CD4-positive, alpha-beta T cell treated with Interferon alpha-2 for 1 hour (primary cell): ENCODE measurements around the gene PTPRN2.

ENCODE experiments used
- DNase-seq, 2 donors: peaks; one replicate each; pipeline ENCODE4 v3.0.0-alpha.2; 2020 to 2022

Gene PTPRN2

DNA sequence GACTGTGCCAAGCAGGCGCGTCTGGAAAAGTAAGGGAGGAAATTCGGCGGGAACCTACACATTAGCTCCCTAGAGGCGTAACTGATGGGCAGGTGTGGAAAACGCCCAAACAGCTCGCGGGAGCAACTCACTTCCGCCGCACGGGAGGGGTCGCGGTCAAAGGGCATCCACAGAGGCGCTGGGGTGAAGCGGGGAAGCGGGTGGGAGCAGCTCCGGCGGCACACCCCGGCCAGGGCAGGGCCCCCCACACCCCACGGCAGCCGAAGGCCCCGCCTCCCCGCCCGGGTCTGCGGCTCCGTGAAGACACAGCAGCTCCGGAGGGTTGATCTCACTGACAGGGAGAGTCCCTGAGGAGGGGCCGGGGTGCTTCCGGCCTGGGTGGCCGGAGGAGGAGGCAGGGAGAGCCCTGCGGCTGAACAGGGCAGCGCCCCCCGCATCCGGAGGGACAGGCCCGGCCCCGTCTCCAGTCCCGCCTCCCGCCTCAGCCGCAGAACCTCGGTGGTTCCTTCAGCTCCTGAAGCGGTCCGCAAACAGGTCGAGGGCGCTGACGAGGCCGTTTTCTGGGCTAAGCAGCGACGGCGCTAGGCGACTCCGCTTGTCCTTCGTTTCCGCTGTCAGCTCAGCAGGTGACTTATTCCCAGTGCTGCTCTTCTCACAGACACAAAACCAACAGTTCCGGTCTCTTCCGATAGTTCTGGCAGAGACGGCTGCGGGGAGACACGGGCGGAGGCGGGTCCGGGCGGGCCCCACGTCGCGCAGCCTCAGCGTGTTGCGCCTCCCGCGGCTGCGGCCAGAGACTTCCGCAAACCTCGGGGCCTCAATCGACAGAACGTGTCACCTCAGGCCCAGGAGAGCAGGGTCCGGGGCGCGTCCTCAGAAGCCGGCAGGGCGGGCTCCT, 974.7 kb downstream of the PTPRN2 start:
- peak; percentile 66 to 72 for DNase-seq

DNA sequence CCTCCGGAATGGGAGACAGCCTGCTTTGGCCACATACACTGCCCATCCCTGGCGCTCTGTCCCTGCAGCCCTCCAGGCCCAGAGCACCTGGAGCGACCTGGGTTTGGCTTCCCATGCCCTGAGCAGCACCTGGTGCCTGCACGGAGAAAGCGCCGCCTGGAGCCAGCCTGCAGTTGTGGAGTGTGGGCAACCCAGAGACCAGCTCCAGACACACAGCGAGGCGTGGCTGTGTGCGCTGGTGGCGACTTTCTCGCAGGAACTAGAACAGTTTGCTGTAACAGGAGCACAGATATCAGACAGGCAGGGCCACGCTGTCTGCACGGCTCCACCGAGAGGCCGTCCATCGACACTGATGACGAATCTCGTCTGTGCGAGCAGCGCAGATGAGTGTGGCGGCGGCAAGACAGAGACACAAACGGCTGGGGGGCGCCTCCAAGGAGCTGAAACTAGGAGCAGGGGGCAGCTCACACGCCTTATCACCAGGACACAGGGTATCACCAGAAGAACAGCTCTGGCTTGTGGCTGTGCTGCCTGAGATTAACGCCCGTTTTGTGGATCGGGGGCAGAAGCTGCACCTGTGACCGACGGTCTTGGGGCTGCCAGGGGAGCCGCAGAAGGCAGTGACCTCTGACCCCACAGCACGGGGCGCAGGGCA, 975.5 kb downstream of the PTPRN2 start:
- DNase-seq = no peak

DNA sequence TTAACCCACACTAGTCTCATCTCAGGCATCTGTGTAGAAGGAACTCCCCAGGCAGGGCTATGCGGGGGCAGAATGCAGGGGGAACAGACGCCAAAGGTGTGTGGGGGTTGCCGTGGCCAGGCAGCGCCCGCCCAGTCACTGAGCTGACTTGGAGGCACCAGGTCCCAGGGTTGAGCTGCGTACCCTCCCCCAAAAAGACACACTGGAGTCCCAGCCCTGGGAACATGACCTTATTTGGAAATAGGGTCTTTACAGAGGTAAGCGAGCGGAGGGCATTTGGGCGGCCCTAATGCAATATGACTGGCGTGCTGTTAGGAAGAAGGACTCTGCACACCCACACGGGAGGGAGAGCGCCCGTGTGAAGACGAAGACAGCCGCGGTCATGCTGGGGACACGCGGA, 976.3 kb downstream of the PTPRN2 start:
- DNase-seq = no peak

DNA sequence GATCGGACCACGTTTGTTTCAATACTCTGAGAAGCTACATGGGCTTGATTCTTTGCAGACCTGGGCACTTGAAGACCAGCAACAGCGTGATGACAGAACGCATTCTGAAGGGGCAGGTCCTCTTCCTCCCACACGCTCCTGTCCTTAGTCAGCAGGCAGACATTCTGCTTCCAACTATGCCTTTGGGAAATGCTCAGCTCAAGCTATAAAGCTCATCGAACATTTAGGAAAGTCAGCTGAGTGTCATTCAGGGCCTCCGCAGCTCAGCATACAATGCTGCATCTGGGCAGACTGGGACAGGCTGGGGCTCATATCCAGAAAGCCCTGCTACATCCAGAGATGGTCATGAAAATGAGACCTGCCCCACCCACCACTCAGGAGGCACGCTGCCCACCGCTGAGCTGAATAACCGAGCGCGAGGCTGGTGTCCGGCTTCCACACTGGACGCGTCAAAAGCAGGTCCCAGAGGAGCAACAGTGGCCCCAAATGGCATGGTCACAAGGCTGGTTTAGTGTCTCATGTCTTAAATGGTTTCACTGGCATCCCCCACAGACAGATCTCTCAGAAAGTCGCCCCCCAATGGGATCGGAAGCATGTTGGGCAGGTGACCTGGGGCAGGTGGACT, 976.8 kb downstream of the PTPRN2 start:
- no peak for DNase-seq

DNA sequence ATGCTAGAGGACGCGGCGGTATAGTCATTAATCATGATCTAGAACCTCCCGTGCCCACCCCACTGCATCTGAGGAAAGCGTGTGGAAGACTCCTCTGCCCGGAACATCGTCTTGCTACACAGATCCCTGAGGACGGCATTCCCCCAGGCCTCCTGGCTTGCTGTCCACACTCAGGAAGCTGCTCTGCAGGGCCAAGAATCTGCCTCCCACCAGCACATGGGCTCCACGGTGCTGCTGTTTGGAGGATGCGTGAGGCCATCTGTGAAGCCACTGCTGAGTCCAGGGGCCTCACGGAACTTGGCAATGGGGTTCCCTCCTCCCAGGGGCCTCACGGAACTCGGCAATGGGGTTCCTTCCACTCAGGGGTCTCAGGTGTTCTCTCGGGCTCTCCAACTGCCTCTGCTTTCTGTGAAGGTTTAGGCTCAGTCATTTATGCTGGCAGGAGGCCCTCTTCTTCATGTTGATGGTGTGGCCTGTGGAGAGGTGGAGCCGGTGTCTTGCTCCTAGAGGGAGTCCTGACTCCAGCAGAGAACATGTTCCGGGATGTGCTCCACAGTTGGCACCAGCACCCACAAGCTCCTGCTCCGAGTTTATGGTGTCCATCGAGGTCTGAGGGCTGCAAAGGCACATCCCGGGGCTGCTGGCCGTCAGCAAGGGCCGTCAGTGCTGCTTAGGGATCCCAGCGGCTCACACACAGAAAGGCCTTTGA, 977.5 kb downstream of the PTPRN2 start:
- DNase-seq = no peak

DNA sequence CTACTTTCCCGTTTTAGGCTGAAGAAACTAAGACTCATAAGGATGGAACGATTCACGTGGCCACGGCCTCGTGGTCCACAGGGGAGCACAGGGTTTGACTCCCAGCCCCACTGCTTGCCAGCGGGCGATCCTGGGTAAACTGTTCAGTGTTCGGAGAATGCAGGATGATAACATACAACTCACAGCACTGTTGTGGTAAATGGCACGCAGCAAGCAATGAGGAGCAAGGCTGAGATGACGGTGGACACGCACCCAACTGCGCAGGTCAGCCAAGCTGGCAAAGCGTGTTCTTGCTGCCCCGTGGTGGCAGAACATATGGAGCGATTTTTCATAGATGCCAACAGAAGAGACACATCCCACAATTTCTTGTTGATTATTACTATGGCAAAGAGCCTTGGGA, 978.1 kb downstream of the PTPRN2 start:
- no peak for DNase-seq

DNA sequence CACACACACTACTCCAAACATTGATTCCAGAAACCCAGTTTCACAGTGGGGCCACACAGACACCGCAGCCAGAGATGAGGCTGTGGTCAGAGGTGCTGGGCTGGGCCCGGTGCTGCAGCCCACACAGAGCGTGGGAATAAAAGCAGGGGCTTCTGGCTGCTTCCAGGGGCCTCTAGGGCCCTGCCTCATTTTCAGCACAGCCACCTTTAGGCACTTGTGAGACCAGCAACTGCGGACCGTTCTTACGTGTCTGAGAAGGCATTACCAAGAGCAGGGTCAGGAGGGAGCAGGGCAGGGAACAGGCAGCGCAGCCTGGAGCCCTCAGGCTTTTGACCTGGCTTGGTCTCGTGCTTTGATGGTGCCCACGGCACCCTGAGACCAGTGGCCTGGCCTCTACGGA, 980.4 kb downstream of the PTPRN2 start:
- no peak for DNase-seq

DNA sequence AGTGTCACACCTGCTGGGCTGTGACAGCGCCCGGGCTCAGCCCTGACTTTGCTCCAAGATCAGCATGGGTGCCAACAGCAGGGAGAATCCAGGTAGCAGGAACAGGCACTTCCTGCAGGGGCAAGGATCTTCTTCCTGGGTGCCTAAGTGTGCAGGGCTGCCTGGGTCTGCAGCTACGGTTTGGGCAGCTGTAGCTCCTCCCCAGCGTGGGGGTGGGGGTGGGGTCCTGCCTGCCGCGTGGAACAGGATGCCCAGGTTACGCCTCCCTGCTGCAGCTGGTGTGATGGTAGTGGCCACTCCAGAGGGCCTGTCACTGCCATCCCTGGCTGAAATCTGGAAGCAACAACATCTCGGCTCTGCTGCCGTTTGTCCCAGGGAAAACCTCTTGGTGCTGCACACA, 981.5 kb downstream of the PTPRN2 start:
- no peak for DNase-seq

DNA sequence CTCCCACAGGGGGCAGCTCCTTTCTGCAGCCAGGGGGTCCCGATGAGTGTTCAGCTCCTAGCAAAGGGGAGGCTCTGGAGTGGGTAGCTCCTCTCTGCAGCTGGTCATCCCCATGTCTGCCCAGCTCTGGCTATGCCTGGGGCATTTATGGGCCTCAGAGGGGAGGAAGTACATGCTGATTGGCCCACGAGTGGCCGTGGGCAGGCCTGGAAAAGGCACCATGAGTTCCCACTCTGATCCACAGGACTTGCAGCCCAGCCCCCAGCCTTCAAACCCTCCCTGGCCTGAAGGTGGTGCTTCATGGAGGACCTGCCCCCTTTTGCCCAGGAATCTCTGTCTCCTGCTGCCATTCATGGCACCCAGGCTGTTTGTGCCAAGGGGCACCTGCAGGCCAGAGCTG, 982.0 kb downstream of the PTPRN2 start:
- no peak for DNase-seq

DNA sequence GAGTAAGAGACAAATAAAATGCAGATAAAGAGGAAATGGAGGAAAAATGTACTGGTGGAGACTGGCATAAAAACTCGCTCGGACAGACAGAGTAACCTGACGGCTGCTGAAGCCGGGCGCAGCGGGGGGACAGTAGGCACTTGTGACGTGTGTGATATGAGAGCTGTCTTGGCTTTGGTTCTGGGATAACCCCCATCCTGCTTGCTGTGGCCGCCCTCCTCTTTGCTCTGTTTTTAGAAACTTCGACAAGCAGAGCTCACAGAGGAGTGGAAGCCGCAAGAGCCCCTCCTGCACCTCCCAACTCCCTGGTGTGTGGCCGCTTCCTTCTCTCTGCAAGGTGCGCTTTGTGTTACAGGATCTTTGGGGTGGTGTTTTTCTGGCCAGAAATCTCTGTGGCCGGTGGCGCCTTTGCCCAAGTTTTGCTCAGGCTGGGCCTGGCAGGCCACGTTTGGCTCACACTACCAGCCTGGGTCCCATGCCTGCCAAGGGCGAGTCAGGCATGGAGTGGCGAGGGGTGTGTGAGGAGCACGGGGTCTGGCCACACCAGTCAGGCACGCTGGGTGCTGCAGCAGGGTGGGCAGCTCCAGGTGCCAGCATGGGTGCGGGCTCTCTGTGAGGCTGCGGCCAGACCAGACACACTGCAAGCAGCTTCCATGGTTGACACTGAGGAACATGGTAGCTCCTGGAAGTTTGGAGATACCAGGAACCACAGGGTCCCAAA, 982.8 kb downstream of the PTPRN2 start:
- no peak for DNase-seq

DNA sequence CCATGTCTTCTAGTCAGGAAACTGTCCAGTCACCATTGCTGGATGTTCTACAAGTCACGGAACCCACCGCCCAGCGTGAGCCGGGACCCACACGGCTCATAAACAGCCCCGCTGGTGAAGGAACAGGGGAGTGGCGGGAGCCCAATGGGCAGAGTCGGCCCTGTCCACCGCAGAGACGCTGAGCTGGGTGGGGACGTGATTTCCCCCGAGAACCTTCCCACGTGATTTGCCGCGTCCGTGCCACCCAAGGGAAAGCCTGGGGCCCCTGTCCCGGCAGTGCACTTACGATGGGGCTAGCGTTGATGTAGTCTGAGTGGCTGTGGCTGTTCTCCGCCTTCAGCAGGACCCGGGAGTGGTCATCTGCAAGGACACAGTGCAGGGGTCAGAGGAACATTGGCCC, 983.9 kb downstream of the PTPRN2 start:
- no peak for DNase-seq

DNA sequence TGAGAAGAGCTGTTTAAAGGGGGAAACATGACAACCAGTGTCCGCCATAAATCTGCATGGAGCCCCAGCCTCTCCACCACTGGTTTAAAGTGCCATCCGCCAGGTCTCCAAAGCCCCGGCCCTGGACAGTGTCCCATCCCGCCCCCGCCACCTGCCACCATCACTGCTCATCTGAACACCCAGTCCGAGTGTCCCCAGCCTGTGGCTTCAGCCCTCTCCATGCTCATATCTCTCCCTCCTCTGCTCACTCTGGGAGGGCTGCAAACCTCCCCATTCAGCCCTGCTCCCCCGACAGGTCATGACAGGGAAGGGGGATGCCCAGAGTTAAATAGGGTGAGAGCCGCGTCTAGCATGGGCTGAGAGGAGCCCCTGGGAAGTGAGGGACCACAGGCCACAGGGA, 984.6 kb downstream of the PTPRN2 start:
- DNase-seq = no peak

DNA sequence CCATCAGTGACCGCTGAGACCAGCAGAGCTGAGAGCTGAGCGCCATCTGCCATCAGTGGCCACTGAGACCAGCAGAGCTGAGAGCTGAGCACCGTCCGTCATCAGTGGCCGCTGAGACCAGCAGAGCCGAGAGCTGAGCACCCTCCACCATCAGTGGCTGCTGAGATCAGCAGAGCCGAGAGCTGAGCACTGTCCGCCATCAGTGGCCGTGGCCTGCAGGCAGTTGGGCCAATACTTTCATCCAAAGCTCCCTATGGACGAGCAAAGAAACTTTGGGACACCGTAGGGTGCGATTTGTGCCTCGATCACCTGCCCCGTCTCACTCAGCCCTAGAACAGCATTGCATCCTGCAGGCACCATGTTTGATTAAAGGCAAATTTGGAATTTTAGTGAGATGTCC, 985.0 kb downstream of the PTPRN2 start:
- no peak for DNase-seq

DNA sequence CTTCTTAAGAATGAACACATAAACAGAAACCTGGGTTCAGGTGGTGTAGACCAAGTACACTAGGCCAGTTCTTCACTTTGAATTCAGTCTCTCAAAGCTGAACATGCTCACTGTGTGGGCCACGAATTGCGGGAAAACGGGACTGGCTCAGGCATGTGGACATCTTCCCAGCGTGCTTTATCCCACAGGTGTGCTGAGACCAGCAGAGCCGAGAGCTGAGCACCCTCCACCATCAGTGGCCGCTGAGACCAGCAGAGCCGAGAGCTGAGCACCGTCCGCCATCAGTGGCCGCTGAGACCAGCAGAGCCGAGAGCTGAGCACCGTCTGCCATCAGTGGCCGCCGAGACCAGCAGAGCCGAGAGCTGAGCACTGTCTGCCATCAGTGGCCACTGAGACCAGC, 985.5 kb downstream of the PTPRN2 start:
- DNase-seq = no peak

DNA sequence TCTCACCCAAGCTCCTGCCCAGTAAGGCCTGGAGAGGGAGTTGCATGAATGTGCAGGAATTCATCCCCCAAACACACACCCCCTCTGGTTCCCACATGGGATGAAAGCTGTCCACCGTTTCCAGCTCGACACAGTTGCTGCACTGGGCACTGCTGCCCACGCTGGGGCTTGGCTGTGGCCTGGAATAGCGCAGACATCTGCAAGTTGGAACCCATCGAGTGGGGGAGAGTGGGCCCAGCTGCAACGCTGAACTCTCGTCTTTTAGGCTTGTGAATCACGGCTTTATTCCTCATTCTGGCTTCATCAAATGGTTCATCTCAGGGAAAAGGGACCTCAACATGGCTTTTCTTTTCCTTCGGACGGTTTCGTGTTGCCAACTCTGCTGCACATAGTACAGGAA, 986.1 kb downstream of the PTPRN2 start:
- DNase-seq = no peak

DNA sequence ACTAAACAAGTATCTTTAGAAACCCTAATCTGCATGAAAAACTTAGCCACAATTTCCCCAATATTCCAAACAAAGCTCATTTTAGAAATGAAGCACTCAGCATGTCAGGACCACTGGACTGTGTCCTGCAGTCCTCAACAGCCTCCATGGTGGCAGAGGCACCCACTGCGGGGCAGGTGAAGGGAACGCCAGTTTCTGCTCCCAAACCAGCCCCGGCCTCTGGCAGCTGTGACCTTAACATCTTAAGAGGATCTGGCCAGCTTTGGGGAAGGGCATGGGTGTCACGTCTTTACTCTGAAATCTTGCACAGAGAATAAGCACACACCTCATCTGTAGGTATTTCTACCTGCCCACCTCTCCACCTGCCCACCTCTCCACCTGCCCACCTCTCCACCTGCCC, 988.1 kb downstream of the PTPRN2 start:
- no peak for DNase-seq

DNA sequence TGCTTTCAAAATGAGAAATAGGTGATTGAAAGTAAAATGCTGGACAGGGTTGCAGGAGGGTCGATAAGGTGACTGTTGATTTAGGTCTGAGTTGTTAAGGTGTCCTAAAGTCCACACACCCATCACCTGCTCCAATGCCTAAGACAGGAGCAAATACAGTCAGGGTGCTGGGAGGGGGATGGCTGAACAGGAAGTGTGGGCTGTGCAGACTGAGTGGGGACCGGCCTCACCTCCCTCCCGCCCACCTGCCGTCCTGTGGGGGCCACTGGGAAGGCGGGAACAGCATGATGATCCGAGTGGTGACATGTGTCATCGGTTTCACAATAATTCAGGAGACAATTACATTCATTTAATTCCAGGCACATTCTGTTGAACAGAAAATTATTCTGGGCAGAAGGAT, 990.1 kb downstream of the PTPRN2 start:
- no peak for DNase-seq

DNA sequence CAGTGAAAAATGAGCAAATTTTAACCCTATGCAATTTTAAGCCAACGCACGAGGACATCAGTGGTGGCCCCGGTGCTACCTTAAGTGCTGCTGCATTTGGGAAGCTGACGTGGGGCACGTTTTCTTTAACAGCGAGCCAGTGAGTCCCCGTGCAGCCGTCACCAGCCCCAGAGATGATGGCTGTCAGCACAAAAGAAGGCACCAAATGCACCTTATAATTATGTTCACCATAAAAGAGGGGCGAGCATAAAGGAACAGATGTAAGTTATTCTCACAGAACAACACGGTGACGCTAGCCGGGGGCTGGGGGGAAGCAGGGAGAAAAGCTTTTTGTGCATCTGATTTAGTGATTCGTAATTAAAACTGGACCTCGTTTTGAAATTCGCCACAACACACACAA, 990.7 kb downstream of the PTPRN2 start:
- DNase-seq = no peak

DNA sequence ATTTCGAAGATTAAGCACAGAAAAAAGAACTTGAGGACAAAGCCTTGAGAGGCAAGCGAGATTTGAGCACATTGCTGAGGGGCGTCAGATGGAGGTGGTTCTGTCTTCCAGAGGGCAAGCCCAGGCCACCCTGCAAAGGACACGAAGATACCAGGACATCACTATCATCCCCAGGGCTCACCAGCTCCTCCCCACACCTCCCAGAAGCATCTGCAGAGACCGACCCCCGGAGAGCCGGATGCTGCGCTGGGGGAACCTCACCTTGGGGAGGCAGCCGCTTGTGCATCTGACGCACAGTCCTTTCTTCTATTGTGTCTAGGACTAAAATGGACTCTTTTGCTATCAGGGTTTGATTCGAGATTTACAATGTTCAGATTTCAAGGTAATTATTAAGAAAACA, 991.2 kb downstream of the PTPRN2 start:
- DNase-seq = no peak

DNA sequence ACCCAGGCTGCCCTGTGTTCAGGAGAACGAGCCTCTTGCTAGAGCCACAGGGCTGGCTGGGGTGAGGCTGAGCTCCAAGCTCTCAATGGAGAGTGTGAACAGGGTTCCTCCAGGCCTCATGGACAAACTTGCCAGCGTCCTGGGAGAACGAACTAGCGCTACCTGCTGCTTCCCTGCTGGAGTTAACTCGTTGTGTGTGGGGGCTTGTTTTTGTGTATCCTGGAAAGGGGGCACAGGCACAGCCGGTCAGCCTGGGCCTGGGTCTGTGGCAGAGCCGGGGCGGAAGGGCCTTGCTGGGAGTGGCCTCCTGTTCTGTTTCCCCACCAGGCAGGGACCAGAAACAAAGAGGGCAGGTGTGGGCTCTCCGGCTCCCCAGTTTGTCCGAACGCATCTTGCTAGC, 991.6 kb downstream of the PTPRN2 start:
- no peak for DNase-seq

DNA sequence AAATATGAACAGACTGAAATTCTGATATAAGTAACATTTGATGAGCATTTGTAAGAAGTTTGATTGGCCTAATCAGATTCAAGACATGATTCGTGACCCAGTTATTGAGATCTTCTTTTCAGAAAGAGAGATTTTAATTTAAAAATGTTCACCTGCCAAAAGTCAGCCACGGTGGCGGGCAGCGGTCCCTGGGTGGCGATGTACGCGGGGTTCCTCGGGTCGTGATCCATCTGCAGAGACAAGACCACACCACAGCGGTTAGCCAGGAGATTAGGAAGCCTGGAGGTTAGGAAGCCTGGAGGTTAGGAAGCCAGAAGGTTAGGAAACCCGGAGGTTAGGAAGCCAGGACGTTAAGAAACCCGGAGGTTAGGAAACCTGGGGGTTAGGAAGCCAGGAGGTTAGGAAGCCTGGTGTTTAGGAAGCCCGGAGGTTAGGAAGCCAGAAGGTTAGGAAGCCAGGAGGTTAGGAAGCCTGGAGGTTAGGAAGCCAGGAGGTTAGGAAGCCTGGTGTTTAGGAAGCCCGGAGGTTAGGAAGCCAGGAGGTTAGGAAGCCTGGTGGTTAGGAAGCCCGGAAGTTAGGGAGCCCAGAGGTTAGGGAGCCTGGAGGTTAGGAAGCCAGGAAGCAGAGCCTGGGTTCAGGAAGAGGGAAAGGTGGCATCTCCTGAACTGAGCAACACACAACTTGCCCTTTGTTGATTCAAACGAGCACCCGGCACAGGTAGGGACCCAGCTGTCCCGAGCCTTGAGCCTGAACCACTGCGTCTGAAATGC, 992.4 kb downstream of the PTPRN2 start:
- no peak for DNase-seq

DNA sequence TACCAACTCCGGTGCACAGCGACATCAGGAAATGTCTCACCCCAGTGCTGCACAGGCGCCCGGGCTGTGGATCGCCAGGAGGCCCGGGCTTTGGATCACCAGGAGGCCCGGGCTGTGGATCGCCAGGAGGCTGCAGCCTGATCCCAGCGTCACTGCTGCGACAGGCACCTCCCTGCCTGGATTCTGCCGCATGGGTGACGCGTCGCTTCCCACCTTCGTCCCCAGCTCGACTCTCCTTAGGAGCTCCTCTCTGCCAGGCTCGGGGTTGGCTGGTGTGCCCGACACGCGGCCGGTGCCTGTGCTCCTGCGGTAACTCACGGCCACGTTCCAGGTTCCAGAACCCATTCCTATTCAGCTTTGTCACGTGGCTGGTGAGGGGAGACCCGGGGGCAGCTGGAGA, 993.3 kb downstream of the PTPRN2 start:
- no peak for DNase-seq
